H4 (cell line): ENCODE results near the gene TMEM167B. TPM values are rescaled to one million over a fixed set of nuclear protein-coding genes. Genes with fewer than 3 reads are reported as not detected.

ENCODE experiments used
- DNase-seq: peaks from one replicate; pipeline ENCODE4 v3.0.0-alpha.2; 2015; ENCODE audit warnings: low spot score
- total RNA-seq: library from RNA; depleted of rRNA; stranded (reverse); fragments of >200 nt; shearing (Covaris generic); gene quantifications from 2 replicates; pipeline ENCODE4 v1.2.3, GENCODE V29; 2014

Gene TMEM167B
- total RNA-seq, 1 experiment from 2014 or later = 27.2 TPM

DNA sequence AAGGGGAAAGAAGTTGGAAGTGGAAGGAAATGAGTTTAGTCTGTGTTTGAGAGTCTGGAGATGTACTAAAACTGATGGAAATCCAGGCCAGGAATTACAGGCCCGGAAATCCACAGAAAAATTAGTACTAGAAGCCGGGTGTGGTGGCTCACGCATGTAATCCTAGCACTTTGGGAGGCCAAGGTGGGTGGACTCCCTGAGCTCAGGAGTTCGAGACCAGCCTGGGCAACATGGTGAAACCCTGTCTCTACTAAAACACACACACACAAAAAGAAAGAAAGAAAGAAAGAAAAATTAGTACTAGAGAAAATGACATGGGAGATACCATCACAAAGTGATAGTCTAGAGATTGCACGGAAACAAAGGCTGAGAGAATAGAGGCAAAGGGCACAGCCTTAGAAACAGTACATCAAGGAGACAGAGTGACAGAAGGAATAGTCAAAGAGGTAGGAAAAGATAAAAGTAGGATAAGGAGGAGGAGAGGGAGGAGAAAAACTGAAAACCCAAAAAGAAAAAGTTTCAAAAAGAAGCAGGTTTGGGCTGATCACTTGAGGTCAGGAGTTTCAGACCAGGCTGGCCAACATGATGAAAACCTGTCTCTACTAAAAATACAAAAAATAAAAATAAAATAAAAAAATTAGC is 10.0 kb upstream of the TMEM167B start:
- no peak for DNase-seq

DNA sequence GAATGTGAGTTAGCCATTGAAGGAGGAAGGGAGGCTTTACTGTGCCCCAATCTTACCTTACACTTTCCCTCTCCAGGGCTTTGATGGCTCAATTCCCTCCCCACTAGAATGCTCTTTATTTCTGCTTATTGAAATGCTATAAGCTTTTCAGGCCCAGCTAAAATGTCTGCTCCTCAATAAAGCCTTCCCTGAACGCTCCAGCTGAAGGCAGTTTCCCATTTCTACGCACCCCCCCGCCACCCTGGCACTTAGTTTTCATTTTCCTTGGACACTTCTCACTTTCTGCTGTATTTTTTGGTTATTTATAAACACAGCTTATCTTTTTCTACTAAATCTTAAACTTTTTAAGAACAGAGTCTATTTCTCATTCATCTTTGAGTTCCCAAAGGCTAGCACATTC is 7.1 kb upstream of the TMEM167B start:
- DNase-seq = no peak

DNA sequence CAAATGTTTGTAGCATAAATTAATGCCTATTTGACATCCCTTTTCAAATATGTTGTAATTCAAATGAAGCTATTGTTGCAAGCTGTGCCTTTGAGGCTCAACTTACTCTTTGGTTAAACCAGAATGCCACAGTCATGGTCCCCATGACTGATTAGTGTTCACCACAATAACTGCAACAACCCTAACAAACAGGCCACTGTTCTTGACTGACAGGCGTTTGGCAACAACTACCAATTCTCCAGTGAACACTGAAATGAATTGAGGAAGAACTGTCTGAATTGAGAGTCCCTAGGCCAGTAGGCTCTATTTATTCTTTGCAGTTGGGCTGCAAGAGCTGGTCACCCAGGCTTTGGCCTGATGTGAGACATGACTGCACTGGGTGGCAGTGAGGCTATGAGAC is 6.6 kb upstream of the TMEM167B start:
- DNase-seq = peak; percentile 29

DNA sequence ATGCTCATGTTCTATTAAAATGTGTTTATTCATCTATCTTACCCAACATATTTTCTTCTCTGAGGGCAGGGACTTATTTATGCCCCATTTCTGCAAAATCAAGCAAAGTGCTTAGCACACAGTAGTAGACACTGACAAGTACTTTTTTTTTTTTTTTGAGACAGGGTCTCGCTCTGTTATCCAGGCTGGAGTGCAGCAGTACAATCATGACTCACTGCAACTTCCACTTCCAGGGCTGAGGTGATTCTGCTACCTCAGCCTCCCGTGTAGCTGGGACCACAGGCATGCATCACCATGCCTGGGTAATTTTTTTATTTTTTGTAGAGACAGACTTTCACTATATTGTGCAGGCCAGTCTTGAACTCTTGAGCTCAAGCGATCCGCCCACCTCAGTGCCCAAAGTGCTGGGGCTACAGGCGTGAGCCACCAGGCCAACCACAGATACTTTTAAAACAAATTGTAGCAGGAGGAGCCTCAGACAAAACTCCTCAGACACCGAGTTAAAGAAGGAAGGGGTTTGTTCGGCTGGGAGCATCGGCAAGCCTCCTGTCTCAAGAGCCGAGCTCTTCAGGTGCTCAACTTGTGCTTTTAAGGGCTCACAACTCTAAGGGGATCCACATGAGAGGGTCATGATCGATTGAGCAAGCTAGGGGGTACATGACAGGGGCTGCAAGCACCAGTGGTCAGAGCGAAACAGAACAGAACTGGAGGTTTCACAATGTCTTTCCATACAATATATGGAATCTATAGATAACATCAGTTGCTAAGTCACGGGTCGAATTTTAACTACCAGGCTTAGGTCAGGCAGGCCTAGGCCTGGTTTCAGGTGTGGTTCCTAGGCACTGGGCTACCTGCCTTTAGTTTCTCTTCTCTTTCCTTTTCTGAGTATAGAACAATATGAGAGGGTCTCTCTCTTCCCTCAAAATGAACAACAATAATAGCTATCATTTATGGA is 5.7 kb upstream of the TMEM167B start:
- peak; percentile 65 for DNase-seq

DNA sequence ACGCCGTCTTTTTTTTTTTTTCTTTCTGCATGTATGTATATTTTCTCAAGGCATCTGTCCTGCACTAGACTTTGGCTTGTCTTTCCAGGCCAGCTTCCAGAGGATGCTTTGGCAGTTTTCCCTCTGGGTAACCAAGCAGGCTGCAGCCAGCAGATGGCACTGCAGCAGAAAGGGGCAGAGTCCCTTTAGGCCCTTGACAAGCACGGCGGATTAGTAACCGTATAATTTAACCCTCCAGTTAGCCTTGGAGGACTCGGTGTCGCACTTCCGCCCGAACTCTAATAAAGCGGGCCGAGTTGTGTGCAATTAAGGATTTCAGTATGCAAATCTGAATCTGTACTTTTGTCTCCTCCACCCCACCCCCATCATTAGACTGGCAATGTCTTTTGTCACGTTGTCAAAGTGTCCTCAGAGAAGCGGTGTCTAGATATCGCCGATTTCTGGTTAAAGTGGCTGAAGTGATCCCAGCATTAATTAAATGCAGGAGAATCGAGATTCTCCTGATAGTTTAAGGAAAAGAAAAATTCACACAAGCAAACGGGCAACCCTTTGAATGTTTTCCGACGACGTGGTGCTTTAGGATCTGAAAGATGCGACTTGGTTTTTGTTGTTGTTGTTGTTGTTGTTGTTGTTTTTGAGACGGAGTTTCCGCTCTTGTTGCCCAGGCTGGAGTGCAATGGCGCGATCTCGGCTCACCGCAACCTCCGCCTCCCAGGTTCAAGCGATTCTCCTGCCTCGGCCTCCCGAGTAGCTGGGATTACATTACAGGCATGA is 1.1 kb upstream of the TMEM167B start:
- peak; percentile 64 for DNase-seq

DNA sequence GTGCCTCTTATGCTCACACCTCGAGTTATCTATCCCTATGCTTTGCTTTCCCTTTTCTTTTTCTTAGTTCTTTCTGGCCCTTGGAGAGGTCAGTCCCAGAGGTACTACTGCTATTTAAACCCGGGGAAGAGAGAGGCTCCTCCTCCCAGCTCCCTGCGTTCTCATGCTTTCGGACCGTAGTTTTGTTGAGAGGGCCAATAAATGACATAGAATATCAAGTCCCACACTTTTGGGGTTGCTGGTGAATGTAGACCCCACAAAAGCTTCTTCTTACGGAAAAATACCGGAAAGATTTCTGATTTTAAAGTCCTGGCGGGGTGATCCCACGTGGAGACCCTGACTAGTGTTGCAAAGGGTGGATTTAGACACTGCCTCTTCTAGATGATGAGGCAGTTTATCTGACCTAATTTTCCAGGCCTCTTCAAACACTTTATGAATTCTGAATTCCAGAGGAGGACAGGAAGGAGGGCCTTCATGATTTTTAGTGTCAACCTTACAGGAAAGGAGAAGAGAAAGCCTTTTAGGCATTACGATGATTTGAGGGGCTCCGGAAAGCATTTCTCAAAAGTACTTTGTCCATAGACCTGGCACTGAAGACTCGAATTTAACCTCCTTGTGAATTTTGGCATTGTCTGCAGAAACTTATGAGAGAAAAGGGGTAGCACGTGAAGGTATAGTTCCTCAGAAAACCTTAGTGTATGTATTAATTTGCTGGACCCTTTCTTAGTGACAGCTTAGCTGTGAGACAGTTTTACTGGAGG is 694 bp downstream of the TMEM167B start:
- peak; percentile 23 for DNase-seq

DNA sequence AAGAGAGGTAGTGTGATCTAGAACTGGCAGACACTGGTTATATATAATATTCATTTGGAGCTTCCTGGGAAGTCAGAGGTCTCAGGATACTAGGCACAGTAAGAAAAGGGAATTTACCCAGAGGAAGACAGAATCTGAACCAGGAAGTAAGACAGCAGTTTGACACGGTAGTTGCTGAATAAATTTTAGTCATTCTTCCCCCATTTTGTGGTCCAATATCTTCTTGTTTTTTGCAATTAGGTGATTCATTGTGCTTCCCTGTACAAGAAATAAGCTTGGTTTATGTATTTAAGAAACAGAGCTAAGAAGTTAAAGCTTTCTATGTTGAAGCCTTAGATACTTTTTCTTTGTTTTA is 1.3 kb downstream of the TMEM167B start:
- DNase-seq = no peak

DNA sequence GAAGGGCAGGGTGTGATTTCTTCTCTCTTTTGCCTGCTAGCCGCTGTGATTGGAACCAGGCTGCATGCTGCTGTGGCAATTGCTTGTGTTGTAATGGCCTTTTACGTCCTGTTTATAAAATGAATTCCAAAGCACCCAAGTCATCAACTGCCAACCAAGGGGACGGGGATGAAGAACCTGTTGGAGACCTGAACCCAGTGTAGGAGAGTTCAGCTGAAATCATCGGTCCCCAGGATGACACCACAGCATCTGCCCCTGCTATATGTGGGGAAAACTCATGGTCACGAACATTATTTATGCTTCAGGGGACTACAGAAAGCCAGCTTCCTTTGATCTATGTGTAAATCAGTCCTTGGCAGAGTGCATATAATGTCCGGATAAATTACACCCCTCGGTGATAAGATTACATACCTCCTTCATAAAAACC is 3.8 kb downstream of the TMEM167B start:
- DNase-seq = peak; percentile 81

DNA sequence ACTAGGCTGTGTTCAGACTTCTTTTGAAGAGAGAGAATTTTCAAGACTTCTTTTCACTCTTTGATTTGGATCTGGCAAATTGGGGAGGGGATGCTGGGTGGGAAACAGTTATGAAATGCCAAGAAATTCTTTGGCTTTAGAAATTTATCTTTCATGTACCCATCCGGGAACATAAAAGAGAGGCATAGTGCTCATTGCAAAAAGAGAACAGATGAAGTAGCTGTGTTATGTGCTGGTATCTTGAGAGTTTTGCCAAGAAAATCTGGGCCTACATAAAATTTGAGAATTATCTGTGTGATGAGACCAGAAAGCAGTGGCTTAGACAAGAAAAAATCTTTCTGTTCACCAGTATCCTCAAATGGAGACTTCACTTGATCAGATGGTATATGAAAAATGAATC is 4.3 kb downstream of the TMEM167B start:
- DNase-seq = no peak

DNA sequence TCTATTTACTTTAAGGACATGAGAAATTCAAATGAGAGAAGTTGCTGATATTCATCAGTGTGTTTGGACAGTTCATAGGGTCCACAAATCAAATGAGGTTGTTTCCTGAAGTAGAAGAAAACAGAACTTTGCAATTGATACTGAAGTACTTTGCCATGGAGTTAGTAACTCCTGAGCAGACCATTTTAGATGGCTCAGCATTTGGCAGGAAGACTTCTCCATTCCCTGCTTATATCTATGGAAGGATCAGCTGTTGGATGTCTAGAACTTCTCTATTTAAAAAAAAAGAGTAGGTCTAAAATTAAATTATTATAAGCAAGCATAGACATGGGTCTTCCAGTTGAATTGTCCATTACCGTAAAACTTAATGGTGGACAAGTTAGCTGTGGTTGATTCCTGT is 5.1 kb downstream of the TMEM167B start:
- DNase-seq = no peak

DNA sequence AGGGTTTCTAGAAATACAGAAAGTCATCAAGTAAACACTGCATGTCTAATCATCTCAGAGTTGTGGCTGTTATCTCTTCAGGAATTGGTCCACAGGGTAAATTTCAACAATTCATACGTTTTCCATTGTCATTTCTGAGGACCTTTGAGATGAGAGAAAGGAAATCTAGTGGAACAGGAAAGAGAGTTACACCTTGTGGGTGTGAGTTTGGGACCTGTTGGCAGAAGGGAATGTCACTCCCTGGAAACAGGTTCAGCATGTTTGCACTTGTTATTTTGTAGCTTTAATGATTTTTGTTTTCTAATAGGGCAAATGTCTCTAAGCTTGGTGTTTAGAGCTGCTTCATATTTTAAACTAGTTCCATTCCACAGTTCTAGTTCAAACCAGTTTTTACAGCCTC is 5.6 kb downstream of the TMEM167B start:
- DNase-seq = no peak

DNA sequence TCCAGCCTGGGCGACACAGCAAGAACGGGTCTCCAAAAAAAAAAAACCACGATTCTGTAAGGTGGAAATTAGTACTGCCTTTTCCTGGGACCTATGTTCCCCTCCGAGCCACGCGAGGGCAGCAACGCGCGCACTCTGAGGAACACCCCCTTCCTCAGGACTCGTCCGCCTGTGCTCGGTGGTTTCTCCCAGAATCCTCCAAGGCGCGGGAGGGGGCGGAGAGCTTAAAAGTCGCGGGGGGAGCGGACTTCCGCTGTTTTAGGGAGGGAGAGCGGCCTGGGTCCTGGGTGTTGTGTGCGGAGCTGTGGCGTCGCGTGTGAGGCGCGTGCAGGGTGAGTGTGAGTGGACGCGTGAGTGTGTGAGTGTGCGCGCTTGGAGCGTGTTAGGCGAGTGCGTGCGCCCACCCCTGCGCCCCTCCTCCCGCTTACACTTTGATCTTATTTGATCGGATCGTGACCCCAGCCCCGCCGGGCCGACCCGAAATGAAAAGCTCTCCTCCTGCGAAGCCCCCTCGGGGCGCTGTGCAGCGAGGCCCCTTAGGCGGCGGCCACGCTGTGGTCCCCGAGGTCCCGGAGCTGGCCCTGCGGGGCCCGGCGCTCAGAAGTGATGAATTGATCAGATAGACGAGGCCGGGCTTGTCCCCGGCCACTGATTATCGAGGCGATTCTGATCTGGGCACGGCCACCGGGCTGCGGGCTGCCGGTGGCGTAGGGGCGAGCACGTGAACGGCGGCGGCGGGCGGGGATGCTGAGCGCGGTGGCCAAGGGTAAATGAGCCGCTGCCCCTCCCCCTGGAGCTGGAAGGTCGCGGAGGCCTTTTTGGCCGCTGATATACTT is 9.6 kb downstream of the TMEM167B start:
- DNase-seq = peak; percentile 96

DNA sequence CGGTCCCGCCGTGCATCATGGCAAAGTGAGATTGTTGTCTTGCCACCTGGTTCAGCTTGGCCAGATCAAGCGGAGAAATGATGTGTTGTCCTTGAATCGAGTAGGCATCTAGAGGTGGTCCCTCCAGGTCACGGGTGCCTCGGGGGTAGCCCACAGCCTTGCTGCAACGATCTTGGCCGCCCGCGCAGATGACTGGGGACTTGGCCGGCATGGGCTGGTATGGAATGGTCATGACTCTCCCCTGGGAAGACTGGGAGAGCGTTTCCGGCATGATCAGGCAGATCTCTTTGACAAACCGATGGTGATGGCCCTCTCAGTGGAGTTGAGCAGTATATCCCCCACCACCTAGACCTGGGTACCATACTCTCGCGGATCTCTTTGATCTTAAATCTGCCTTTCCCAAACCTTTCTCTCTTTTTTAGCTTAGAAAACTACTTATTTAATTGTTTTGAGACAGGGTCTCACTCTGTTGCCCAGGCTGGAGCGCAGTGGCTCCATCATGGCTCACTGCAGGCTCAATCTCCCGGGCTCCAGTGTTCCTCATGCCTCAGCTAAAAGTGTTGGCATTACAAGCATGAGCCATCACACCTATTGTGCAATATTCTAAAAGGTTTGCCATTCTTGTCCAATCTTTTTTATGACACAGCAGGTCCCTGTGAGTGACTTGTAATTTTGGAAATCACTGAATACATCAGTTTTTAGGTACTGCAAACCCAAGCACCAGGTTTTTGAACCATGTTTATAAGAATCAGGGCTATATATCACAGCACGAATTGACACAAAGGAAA is 14.0 kb downstream of the TMEM167B start:
- DNase-seq = no peak

DNA sequence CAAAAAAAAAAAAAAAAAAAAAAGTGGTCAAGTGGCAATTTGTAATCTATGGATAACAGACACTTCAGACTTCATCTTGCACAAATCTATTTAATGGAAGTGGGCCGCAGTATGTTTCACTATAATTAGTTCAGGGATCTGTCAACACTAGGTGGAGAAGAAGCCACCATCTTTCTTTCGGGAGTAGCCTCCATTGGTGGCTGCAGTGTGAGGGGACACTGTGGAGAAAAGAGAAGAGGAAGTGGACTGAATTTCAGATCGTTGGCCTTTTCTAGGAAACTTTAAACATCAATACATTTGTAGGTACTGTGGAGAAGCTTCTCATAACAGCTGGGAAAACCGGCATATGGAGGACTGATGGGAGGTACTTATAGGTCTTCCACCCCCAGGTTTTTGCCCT is 15.3 kb downstream of the TMEM167B start:
- no peak for DNase-seq

DNA sequence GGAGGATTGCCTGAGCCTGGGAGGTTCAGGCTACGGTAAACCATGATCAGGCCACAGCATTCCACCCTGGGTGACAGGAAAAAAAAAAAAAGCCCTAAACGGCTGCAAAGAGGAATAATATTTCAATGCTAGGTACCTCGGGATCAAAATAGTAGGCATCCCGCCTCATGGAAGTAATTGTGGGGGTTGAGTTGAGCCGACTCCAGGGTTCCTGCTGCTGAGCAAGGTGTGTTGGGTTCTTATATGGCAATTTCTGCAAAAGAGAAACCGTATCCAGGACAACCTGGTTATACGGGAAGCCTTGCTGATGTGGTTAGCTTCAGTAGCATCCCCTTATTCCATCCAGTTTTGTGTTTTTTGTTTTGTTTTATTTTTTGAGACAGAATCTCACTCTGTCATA is 17.2 kb downstream of the TMEM167B start:
- no peak for DNase-seq

DNA sequence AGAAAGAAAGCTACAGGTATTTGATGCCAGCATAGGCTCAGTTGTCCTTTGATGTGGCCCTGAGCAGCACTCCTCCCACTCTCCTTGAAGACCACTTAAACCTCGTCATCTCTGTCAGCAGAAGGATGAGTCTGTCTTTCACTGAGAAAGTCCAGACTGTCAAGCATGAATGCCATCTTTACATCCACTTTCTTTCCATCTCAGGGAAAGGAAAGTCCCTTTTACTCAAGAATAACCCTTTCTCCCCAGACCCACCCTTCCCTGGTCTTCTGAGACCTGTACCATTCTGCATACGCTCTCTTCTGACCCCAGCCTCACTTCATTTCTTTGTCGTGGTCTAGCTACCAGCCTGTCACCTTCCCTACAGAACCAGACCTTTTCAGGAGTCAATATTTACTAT is 19.3 kb downstream of the TMEM167B start:
- no peak for DNase-seq

DNA sequence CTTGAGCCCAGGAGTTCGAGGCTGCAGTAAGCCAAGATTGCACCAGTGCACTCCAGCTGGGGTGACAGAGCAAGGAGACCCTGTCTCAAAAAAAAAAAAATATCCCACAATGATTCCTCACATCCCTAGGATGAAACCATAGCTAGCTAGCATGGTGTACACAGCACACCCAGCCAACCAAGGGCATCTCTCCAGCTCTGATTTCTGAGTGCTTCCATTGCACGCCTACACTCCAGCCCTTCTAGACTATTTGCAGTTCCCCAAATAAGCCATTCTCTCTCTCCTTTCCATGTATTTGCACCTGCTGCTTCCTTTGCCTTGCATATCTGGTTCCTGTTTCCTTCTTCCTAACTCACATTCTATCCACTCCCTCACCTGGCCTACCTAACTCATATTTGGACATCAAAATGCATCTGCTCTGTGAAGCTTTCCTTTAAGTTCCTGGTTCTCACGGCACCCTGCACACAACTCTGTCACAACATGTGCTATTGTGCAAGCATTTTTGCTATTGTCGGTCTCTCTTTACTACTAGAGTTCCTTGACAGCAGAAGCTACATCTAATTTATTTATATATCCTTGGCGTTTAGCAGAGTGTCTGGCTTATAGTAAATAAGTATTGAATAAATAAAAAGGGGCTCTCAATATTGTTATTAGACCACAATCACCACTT is 21.0 kb downstream of the TMEM167B start:
- DNase-seq = no peak

DNA sequence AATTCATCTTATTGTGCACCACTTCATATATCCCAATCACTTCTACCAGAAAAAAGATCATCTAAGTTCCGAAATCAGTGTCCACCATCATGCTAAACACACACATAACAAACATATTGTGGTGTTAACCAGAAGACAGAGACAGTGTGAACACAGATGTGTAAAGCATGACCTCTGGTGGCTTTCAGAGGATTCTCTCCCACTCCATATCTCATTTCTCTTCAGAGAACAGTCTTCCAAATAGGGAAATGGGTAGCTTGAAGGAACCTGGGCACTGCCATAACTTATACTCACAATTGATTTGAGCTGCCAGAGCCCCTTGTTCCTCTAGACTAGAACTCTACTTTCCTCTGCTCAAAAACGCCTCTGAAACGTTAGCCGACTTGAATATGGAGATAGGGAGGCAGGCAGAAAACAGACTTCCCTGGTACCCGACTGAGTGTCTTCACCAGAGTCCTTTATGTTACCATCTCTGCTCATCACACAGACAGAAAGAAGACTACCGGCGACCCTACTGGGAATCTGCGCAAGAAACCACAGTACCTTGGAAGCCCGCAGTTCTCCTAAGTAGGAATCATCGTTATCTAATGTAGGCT is 21.6 kb downstream of the TMEM167B start:
- peak; percentile 43 for DNase-seq
